ENCODE measurements around the gene NFAT5.
"Not testable (repeated sequence)": the region's sequence is repeated elsewhere in the genome, so short reads cannot be mapped to it uniquely, and the experiment has no call there.

Gene NFAT5

GRCh38 chr16:69566240-69566980 is 644 bp downstream of the NFAT5 start:
- Histone ChIP-seq H3K4me1 (peaks cover 12% of the 10 kb centered on the region), H3K9ac (peak overlapping the region; percentile 85), H3K4me3 (ENCODE audit: low read depth, low read length) (peak overlapping the region; percentile 99), H3K4me2 (ENCODE audit: low read length) (peak overlapping the region; percentile 87), H2AFZ (peak overlapping the region; percentile 85), H3K27ac (peak overlapping the region; percentile 92), H3K79me2 (peaks cover 13% of the 10 kb centered on the region), H3K9me3 (ENCODE audit: control insufficient read depth, low read length) (no peaks in the 10 kb centered on the region), H3K36me3 (ENCODE audit: control insufficient read depth, insufficient read depth, low read length) (no peaks in the 10 kb centered on the region), H3K27me3 (ENCODE audit: control insufficient read depth, insufficient read depth, low read length) (no peaks in the 10 kb centered on the region)
- TF ChIP-seq CTCF (IDR thresholded peaks at IDR 0.05) = no peak

- Histone ChIP-seq H3K4me2 (ENCODE audit: low read length) (peak overlapping the region; percentile 87), H2AFZ (peak overlapping the region; percentile 85), H3K27ac (peak overlapping the region; percentile 92), H3K79me2 (peaks cover 18% of the 10 kb centered on the region), H3K36me3 (ENCODE audit: control insufficient read depth, insufficient read depth, low read length) (no peaks in the 10 kb centered on the region), H3K9ac (peak overlapping the region; percentile 85), H3K27me3 (ENCODE audit: control insufficient read depth, insufficient read depth, low read length) (no peaks in the 10 kb centered on the region), H3K4me1 (peaks cover 12% of the 10 kb centered on the region), H3K9me3 (ENCODE audit: control insufficient read depth, low read length) (no peaks in the 10 kb centered on the region), H3K4me3 (ENCODE audit: low read depth, low read length) (peak overlapping the region; percentile 99)
- no peak for TF ChIP-seq CTCF (IDR thresholded peaks at IDR 0.05)
Observed at GRCh38 chr16:69566981-69567680, 1.4 kb downstream of the NFAT5 start.

GRCh38 chr16:69568676-69569075 is 2.9 kb downstream of the NFAT5 start:
- H3K27ac ChIP-seq = no peak overlapping the region
- H2AFZ ChIP-seq = no peak overlapping the region
- H3K4me3 ChIP-seq (ENCODE audit: low read depth, low read length) = no peak overlapping the region
- no peaks in the 10 kb centered on the region for H3K9me3 ChIP-seq (ENCODE audit: control insufficient read depth, low read length)
- no peak overlapping the region for H3K4me2 ChIP-seq (ENCODE audit: low read length)
- no peaks in the 10 kb centered on the region for H3K36me3 ChIP-seq (ENCODE audit: control insufficient read depth, insufficient read depth, low read length)
- peaks cover 18% of the 10 kb centered on the region for H3K79me2 ChIP-seq
- no peak for TF ChIP-seq CTCF (IDR thresholded peaks at IDR 0.05)
- peaks cover 12% of the 10 kb centered on the region for H3K4me1 ChIP-seq
- H3K9ac ChIP-seq = no peak overlapping the region
- no peaks in the 10 kb centered on the region for H3K27me3 ChIP-seq (ENCODE audit: control insufficient read depth, insufficient read depth, low read length)

- not testable (repeated sequence) for H3K27ac ChIP-seq; H3K9me3 ChIP-seq (ENCODE audit: control insufficient read depth, low read length); H3K4me2 ChIP-seq (ENCODE audit: low read length); H3K27me3 ChIP-seq (ENCODE audit: control insufficient read depth, insufficient read depth, low read length); H2AFZ ChIP-seq; H3K4me1 ChIP-seq; H3K9ac ChIP-seq; H3K4me3 ChIP-seq (ENCODE audit: low read depth, low read length); H3K36me3 ChIP-seq (ENCODE audit: control insufficient read depth, insufficient read depth, low read length)
- peaks cover 71% of the 10 kb centered on the region for H3K79me2 ChIP-seq
Observed at GRCh38 chr16:69578771-69579170, 13.0 kb downstream of the NFAT5 start.

GRCh38 chr16:69579783-69580481 is 14.2 kb downstream of the NFAT5 start:
- Histone ChIP-seq H3K9me3 (ENCODE audit: control insufficient read depth, low read length) (no peaks in the 10 kb centered on the region), H3K4me1 (no peaks in the 10 kb centered on the region), H2AFZ (no peak overlapping the region), H3K9ac (no peak overlapping the region), H3K27me3 (ENCODE audit: control insufficient read depth, insufficient read depth, low read length) (no peaks in the 10 kb centered on the region), H3K27ac (no peak overlapping the region), H3K4me2 (ENCODE audit: low read length) (no peak overlapping the region), H3K79me2 (peaks cover 70% of the 10 kb centered on the region), H3K4me3 (ENCODE audit: low read depth, low read length) (no peak overlapping the region), H3K36me3 (ENCODE audit: control insufficient read depth, insufficient read depth, low read length) (no peaks in the 10 kb centered on the region)
- TF ChIP-seq CTCF (IDR thresholded peaks at IDR 0.05) = no peak
